GM21576 (cell line): ENCODE measurements around the gene RPLP2.

ENCODE experiments used
- ATAC-seq: cut with Tn5 transposase; IDR thresholded peaks from one replicate; pipeline ENCODE4 v1.9.1; 2021; ENCODE audit warnings: mild to moderate bottlenecking, moderate library complexity; ENCODE audit not compliant: unreplicated experiment

Gene RPLP2

DNA sequence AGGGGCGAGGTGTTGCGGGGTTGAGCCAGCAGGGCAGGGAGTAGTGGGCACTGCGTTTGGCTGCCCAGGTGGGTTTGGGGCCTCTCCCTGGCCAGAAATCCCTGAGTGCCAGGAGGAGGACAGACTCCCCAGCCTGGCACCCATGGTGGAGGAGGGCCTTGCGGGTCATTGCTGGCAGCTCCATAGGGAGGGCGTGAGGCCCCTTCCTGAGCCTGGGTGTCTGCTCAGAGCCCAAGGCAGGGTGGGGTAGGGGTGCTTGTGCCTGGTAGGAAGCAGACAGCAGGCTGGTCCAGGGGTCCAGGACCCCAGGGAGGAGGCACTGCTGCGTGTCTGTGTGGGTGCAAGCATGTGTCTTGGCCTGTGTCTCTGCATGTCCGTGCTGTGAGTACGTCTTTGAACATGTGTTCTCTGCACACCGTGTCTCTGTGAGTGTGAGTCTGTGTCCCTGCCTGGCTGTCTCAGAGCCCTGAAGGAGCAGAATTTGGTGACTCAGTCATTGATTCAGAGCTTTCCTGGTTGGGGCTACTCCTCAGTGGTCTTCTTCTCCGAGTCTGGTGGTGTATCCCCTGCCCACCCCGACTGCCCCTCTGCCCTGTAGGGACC is 36.8 kb downstream of the RPLP2 start:
- no peak for ATAC-seq

- ATAC-seq = no peak
Measured at GRCh38 chr11:847876-848275, 38.1 kb downstream of the RPLP2 start.

GRCh38 chr11:848380-848931 is 38.7 kb downstream of the RPLP2 start:
- no peak for ATAC-seq

- no peak for ATAC-seq
Measured at GRCh38 chr11:849104-849824, 39.5 kb downstream of the RPLP2 start.

- no peak for ATAC-seq
Measured at GRCh38 chr11:849951-850774, 40.4 kb downstream of the RPLP2 start.

- ATAC-seq = no peak
Measured at GRCh38 chr11:850775-851763, 41.3 kb downstream of the RPLP2 start.

DNA sequence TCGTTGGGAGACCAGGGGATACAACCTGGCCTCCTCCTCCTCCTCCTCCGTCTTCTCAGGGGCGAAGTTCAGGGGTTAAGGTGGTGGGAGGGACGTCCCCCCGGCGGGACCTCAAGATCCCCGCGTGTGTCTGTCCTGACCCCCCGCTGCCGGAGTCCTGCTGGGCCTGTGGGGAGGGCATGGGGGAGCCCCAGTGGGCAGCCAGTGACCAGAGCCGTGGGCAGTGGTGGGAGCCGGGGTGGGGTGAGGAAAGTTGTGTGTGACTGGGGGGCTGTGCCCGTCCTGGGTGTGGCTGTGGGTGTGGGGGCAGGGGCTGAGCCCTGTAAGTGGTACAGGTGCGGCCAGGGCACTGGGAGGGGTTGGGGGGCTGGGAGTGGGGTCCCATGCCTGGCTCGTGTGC is 43.0 kb downstream of the RPLP2 start:
- no peak for ATAC-seq

DNA sequence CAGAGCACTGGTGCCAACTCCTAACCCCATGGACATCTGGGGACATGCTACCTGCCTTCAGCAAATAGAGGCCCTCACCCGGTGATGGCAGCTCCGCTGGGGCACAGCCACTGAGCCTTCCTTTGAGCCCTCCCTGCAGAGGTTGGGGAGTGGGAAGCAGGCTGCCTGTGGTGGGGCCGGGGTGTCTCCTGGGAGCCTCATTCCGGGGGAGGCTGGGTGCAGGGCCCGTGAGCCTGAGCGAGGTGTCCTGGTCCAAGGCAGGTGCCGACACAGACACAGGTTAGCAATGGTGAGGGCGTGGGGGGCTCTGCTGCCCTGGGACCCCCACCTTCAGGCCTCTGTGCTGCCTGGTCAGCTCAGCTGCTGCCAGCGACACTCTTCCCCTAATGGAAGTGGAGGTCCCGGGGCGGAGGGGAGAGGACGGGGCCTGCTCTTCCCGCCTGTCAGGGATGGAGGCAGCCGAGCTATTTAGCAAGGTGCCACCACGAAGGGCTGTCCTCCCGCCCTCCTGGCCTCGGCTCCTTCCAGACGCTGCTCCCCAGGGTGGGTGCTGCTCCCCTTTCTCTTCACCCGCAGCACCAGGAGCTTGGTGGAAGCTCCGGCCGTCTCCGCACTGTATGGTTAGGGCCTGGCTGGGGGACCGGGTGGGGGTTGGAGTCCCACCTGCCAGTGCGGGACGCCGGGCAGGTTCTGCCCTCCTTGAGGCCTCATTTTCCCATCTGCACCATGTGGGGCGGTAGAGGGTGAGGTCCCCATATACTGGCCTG is 44.1 kb downstream of the RPLP2 start:
- ATAC-seq = no peak

DNA sequence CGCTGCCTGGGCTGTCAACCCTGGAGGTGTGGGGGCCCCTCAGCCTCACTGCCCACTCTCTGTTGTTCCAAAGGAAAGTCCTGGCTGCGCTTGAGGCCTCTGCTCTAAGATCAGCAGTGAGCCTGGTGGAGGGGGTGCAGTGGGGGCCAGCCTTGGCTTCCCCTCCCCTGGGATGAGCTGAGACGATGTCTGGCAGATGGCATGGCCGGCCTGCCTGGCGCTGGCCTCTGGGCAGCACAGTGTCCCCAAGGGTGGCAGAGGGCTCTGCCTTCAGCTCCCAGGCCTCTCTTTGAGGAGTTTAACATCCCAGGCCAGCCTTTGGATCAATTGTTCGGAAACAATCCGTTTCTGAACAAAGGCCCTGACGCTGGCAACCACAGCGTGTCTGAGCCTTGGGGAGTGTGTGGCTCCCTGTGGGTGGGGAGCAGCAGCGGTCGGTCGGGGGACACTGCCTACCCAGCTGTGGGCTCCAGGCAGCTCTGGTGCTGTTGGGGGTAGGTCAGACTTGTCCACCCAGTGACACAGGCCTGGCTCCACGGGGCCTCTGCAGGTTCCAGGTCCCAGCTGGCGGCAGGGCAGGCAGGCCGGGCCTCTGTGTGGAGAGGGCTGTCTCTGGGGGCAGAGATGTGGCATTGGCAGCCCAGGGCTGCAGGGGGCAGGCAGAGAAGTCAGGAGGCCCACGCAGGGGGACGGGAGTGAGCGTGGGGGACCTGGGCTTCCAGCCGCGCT is 45.0 kb downstream of the RPLP2 start:
- ATAC-seq = no peak

DNA sequence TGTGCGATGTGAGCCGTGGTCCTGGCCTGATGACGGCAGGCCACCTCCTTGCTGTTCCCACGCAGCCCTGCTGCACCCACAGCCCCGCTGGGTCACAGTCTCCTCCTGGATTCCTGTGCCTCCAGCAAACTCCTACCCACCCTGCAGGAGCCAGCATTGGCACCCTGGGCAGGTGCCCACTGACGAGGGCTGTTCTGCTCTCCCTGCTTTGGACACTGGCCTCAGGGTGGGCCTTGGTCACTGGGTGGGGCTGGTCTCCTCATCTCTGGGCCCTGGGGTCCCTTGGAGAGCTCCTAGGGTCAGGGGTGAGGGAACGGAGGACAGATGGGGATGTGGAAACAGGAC is 45.5 kb downstream of the RPLP2 start:
- ATAC-seq = no peak

- ATAC-seq = no peak
Measured at GRCh38 chr11:855796-856195, 46.0 kb downstream of the RPLP2 start.

- no peak for ATAC-seq
Measured at GRCh38 chr11:856397-856796, 46.6 kb downstream of the RPLP2 start.

GRCh38 chr11:858053-858761 is 48.4 kb downstream of the RPLP2 start:
- ATAC-seq = no peak

DNA sequence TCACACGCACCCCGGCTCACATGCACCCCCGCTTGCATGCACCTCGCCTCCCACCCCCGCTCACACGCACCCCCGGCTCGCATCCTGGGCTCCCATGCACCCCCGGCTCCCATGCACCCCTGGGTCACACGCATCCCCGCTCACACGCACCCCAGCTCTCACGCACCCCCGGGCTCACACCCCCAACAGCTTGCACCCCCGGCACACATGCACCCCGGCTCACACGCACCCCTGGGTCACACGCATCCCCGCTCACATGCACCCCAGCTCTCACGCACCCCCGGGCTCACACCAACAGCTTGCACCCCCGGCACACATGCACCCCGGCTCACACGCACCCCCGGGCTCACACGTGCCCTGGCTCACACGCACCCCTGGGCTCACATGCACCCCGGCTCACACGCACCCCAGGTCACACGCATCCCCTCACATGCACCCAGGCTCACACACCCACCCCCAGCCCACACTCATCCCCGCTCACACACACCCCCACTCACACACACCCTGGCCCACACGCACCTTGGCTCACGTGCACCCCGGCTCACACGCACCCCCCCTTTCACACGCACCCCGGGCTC is 49.1 kb downstream of the RPLP2 start:
- no peak for ATAC-seq

DNA sequence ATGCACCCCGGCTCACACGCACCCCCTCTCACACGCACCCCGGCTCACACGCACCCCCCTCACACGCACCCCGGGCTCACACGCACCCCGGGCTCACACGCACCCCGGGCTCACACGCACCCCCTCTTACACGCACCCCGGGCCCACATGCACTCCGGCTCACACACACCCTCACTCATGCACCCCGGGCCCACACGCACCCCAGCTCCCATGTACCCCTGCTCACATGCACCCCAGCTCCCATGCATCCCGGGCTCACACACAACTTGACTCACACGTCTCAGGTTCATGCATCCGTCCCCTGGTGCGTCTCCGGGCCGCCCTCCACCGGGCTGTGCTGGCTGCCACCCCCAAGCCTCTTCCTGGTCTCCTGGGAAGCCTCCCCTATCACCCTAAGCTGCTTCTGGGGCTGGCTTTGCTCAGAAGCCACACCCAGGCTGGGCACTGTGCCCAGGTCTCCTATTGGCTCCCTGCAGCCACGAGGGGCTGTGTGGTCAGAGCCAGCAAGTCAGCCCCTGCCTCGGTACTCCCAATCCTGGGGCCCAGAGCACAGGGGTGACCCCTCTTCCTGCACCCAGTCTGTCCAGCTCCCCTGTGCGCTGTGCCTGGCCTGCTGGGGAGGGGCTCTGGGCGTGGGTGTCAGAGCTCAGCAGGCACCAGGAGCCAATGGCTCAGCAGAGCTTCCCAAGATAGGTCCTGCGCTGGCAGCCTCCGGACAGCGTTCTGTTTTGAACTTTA is 49.8 kb downstream of the RPLP2 start:
- no peak for ATAC-seq

DNA sequence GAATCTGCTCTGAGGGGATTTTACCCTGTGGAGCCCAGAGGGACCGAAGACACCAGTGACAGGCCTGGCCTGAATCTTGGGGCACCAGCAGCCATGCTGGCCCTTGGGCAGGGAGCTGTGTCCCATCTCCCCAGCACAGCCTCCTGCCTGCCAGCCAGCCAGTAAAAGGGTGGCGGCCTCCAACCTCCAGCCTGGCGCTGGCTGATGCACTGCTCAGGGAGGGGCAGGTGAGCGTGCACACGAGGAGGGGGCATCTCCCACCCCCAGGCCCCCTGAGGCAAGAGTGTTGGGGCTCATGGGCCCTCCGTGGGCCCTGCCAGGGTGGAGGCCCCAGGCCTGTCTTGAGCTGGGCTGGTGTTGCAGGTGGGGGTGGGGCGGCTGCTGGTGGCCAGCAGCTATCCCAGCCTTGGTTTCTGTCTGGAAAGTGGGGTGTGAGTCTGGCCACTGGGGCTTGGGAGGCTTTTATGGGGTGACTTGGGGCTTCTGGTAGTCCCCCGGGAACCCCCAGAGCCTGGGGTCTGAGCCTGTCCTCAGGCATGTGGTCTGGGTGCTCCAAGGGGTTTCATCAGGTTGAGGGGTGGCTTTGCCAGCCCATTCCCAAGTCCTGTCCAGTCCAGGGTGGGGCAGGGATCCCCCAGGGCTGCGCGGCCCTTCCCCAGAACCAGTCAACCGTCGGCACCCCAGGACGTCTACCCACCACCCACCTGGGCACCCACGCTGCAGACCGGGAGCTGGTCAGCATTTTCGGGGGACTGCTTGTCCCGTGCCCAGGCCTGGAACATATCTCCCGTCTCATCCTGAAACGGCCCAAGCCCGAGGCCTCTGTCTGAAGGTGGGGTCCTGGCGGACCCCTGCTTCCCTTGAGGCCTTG is 50.7 kb downstream of the RPLP2 start:
- no peak for ATAC-seq

DNA sequence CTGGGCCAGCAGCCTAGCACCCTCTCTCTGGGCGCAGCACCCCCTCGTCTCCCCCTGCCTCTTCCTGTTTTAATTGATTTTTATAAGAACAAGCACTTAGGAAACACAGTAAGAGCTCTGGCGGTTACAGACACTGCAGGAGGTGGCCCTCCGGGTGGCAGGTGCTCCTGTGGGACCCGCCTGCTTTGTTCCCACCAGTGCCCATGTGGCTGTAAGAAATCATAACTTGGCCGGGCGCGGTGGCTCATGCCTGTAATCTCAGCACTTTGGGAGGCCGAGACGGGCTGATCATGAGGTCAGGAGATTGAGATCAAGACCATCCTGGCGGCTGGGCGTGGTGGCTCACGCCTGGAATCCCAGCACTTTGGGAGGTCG is 51.3 kb downstream of the RPLP2 start:
- no peak for ATAC-seq
